Neural crest cell (in vitro differentiated cells): ENCODE data around the gene CCNG2. TPM values are rescaled to one million over a fixed set of nuclear protein-coding genes. Genes with fewer than 3 reads are reported as not detected.
"Not testable (repeated sequence)": the region's sequence is repeated elsewhere in the genome, so short reads cannot be mapped to it uniquely, and the experiment has no call there.

Source experiments
- DNase-seq: peaks from one replicate; pipeline ENCODE4 v3.0.0; 2021; ENCODE audit warnings: low read depth, mixed read lengths, low spot score
- H3K27ac Mint-ChIP-seq: one replicate; pipeline ENCODE4 v1.8.0; 2021; ENCODE audit warnings: mild to moderate bottlenecking, mixed read lengths; ENCODE audit not compliant: unreplicated experiment
- H3K27me3 Mint-ChIP-seq: 2 replicates; pipeline ENCODE4 v1.8.0; 2021; ENCODE audit warnings: low read depth, mild to moderate bottlenecking, mixed read lengths
- H3K36me3 Mint-ChIP-seq: 2 replicates; pipeline ENCODE4 v1.8.0; 2021; ENCODE audit warnings: low read depth, mild to moderate bottlenecking, mixed read lengths
- H3K4me1 Mint-ChIP-seq: 2 replicates; pipeline ENCODE4 v1.8.0; 2021; ENCODE audit warnings: mixed read lengths
- H3K4me3 Mint-ChIP-seq: one replicate; pipeline ENCODE4 v1.8.0; 2021; ENCODE audit warnings: mild to moderate bottlenecking, mixed read lengths
- H3K9me3 Mint-ChIP-seq: 2 replicates; pipeline ENCODE4 v1.8.0; 2021; ENCODE audit warnings: mixed read lengths
- total RNA-seq: library from RNA; stranded (reverse); gene quantifications from 2 replicates; pipeline ENCODE4 v1.2.1, GENCODE V29; 2021
- TF ChIP-seq, protein P1 (sequence below): fragments of 200-600 bp; sonication (generic); conservative IDR thresholded peaks from 2 replicates; pipeline ENCODE4 v1.5.0; 2021; ENCODE audit warnings: antibody characterized with exemption, mild to moderate bottlenecking

CCNG2 gene
- total RNA-seq, 1 donor from 2014 or later: 57.2 TPM

DNA sequence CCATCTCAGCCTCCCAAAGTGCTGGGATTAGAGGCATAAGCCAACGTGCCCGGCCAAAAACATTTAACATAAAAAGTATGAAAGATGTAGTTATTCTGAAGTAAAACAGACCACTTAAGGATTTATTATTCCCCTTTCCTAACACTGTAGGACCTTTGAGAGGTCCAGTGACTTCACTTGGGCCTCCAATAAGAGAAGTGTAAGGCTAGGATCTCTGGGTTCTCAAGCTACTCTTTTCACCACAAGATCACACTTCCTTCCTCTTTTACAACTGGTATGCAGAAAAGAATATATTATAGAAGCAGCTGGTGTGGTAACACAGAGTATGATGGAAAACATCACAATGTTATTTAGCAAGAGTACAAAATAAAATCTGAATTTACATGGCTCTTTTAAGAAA, 30.2 kb upstream of the CCNG2 start:
- no peaks in the 10 kb centered on the region for H3K36me3 Mint-ChIP-seq
- TF ChIP-seq, protein P1, sequence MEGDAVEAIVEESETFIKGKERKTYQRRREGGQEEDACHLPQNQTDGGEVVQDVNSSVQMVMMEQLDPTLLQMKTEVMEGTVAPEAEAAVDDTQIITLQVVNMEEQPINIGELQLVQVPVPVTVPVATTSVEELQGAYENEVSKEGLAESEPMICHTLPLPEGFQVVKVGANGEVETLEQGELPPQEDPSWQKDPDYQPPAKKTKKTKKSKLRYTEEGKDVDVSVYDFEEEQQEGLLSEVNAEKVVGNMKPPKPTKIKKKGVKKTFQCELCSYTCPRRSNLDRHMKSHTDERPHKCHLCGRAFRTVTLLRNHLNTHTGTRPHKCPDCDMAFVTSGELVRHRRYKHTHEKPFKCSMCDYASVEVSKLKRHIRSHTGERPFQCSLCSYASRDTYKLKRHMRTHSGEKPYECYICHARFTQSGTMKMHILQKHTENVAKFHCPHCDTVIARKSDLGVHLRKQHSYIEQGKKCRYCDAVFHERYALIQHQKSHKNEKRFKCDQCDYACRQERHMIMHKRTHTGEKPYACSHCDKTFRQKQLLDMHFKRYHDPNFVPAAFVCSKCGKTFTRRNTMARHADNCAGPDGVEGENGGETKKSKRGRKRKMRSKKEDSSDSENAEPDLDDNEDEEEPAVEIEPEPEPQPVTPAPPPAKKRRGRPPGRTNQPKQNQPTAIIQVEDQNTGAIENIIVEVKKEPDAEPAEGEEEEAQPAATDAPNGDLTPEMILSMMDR: no peak
- peaks cover 9% of the 10 kb centered on the region for H3K4me1 Mint-ChIP-seq
- H3K27me3 Mint-ChIP-seq: no peaks in the 10 kb centered on the region
- DNase-seq: no peak
- H3K4me3 Mint-ChIP-seq: no peak overlapping the region
- peaks cover 8% of the 10 kb centered on the region for H3K9me3 Mint-ChIP-seq
- no peak overlapping the region for H3K27ac Mint-ChIP-seq

DNA sequence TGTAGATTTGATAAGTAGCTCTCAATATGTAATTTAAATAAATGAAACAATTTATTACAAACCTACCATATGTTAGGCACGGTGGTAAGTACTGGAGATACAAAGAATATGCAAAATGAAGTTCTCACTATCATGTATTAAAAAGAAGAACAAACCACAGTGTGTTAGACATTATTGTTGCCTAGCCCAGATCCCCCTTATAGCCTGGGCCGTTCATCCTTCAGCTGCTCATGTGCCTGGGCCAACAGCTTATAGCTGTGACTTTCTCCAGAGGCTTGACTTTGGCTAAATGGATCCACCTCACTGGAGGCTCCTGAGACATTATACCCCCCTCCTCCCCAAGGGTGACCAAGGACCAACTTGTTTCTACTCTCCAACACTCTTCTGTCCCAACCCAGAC, 29.8 kb upstream of the CCNG2 start:
- no peak for DNase-seq
- Mint-ChIP-seq H3K4me3 (no peak overlapping the region), H3K36me3 (no peaks in the 10 kb centered on the region), H3K9me3 (peaks cover 8% of the 10 kb centered on the region), H3K27ac (no peak overlapping the region), H3K4me1 (peaks cover 9% of the 10 kb centered on the region), H3K27me3 (no peaks in the 10 kb centered on the region)
- TF ChIP-seq, protein P1: no peak

DNA sequence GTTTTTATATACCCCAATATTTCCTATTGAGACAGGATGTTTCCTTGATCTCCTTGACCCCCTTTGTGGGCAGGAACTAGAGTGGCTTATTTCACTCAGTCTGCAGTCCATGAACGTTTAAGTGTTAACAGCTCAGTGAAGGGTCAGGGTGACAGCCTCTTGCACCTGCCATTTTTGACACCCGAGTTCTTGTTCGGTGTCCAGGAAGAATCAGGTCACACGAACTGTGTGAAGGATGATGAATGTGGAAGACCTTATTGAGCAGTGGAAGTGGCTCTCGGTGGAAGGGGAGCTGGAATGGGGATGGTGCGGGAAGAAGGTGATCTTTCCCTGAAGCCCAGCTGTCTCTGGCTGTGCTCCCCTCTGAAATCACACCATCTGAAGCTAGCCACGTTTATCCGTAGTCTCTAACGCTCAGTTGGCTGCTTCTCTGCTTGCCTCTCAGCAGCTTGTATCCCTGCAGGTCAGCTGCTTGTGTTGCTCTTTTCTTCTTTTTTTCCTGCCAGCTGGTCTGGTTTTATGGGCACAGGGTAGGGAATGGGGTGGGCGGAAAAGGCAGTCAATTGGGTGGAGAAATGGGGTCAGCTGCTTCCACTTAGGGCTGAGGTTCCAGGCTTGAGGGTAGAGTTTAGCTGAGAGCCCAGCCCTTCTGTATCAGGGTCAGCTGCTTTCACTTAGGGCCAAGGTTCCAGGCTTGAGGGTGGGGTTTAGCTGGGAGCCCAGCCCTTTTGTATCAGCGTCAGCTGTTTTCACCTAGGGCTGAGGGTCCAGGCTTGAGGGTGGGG, 29.0 kb upstream of the CCNG2 start:
- Mint-ChIP-seq H3K9me3 (peaks cover 8% of the 10 kb centered on the region), H3K27ac (no peak overlapping the region)
- DNase-seq: no peak

DNA sequence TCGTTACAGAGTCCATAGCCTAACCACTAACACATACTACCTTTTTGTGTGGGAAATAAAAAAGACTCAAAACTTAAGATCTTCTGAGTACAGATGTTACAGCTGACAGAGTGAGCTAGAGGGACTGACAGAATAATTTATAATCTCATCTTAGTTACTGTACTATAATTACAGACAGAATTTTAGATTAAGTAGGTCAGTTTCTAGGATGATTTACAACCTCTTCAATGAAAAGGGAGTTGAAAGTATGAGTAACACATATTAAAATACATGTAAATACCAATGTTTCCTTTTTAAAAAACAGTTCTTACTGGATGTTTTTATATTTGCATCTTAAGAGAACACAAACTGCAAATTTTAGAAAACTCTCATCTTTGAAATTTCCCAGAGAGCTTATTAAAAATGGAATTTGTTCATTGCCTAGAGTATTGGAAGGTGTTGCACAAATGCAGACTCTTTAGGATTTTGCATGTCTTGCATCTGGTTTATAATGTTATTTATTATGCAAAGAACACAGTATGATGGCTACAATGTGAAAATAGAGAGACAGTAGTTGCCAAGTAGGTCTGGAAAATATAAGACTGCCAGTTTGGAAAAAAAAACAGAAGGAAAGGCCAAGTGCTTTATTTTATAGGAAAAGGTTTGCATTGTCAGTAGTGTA, 24.2 kb upstream of the CCNG2 start:
- Mint-ChIP-seq H3K36me3 (no peaks in the 10 kb centered on the region), H3K4me1 (peaks cover under 1% of the 10 kb centered on the region), H3K9me3 (peaks cover 8% of the 10 kb centered on the region), H3K4me3 (no peak overlapping the region), H3K27ac (no peak overlapping the region), H3K27me3 (no peaks in the 10 kb centered on the region)
- DNase-seq: no peak
- TF ChIP-seq, protein P1: no peak

More for the DNA sequence above, 29.0 kb upstream of the CCNG2 start:
- Mint-ChIP-seq H3K27me3 (no peaks in the 10 kb centered on the region), H3K36me3 (no peaks in the 10 kb centered on the region), H3K4me3 (no peak overlapping the region), H3K4me1 (peaks cover 9% of the 10 kb centered on the region)
- TF ChIP-seq, protein P1: no peak

DNA sequence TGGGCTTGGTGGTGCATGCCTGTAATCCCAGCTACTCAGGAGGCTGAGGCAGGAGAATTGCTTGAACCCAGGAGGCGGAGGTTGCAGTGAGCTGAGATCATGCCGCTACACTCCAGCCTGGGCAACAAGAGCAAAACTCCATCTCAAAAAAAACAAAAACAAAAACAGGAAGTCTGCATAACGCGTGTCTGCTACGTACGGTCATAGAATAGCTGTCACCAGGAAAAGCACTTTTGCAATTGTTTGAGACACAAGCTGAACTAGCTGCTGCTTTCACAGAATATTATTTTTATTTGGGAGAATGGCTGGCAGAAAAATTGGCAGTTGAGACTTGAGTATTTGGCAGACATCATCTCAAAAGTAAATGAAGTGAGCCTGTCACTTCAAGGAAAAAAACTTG, 19.6 kb upstream of the CCNG2 start:
- H3K4me3 Mint-ChIP-seq, DNase-seq, H3K36me3 Mint-ChIP-seq, H3K27me3 Mint-ChIP-seq, H3K4me1 Mint-ChIP-seq, H3K9me3 Mint-ChIP-seq, H3K27ac Mint-ChIP-seq: not testable (repeated sequence)

DNA sequence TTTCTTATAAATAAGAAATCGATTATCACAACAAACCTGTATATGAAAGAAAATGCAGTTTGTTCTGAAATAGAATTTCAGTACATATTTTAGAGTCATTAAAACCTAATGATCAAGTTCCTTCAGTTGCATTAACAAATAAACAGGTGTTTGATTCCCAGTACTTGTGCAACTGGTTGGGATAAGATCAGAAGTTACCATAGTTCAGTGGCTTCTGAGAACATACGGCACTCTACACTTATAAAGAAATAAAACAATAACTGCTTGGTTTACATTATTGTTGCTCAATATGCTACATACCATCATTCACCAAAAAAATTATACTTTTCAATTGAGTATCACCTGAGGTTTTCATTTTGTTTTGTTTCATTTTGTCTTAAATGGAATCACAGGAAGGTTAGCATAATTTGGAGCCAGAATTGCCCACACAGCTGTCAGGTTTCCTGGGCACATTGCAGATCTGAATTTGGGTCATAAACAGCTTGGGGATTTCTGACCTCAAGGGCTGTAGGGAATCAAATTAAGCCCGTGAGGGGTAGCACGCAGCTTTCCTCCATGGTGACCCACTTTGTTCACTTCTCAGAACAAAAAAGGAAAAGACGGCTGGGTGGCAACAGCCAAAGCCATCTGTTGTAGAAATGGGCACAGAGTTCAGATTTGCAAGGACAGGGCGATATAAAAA, 14.9 kb upstream of the CCNG2 start:
- TF ChIP-seq, protein P1: no peak
- no peaks in the 10 kb centered on the region for H3K9me3 Mint-ChIP-seq

More for the DNA sequence above, 14.9 kb upstream of the CCNG2 start:
- Mint-ChIP-seq H3K4me3 (no peak overlapping the region), H3K4me1 (peaks cover 17% of the 10 kb centered on the region), H3K27me3 (no peaks in the 10 kb centered on the region), H3K27ac (no peak overlapping the region), H3K36me3 (no peaks in the 10 kb centered on the region)
- DNase-seq: no peak
